ENCODE results near the gene LARP1B. TPM values are rescaled to one million over a fixed set of nuclear protein-coding genes. Genes with fewer than 3 reads are reported as not detected.

Gene LARP1B
- total RNA-seq, 1 experiment from 2014 or later, result 17.3 TPM

DNA sequence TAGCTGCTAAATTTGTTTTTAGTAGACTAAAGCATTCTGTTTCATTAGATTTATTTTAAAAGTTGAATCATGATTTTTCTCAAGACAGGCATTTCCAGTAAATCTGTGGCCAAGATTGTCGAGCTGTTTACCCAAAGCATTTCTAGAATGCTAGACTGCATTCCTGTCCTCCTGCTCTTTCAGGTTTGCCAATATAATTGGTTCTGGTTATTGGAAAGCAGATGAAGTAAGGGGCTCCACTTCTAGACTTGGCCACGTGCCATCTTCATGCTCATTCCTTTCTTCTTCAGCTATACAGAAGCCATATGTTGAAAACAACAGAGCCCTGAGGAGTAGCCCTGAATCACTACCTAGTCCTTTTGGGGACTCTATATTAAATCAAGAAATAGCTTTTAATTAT is 164.0 kb downstream of the LARP1B start:
- CTCF ChIA-PET, result interaction anchor here (0.6 kb wide), 1 partner anchor 18 kb away, joined by 3 read pairs; no protein-coding TSS in a partner anchor
- Histone ChIP-seq H3K9me3 (ENCODE audit: control insufficient read depth, insufficient read depth, low read depth, low read length) (no peaks in the 10 kb centered on the region), H3K27me3 (ENCODE audit: control insufficient read depth, insufficient read depth, low read length) (no peaks in the 10 kb centered on the region), H3K36me3 (ENCODE audit: control insufficient read depth, insufficient read depth, low read length) (no peaks in the 10 kb centered on the region), H3K4me1 (ENCODE audit: control insufficient read depth, insufficient read depth, low read length) (peaks cover 2% of the 10 kb centered on the region; the same call in 1 of the 2 replicates), H3K4me3 (ENCODE audit: low read depth in 2 of 2, low read length in 2 of 2) (no peak overlapping the region), H3K27ac (ENCODE audit: low read length) (no peak overlapping the region)
- no TSS peak for BruUV-seq (replicated peaks)
- in situ Hi-C loops (cut with HindIII; ENCODE audit: low pct_unique_long_range_greater_than_20kb, low sequenced_read_pairs), result no loop called here
- TF ChIP-seq POLR2AphosphoS5 (IDR thresholded peaks at IDR 0.05; ENCODE audit: low read depth, low read length) (no peak), SIN3A (IDR thresholded peaks at IDR 0.05; ENCODE audit: borderline replicate concordance, insufficient read depth, low read depth, low read length) (no peak), TCF7L2 (IDR thresholded peaks at IDR 0.05; ENCODE audit: low read depth, low read length) (no peak)
- TF ChIP-seq, protein P1, sequence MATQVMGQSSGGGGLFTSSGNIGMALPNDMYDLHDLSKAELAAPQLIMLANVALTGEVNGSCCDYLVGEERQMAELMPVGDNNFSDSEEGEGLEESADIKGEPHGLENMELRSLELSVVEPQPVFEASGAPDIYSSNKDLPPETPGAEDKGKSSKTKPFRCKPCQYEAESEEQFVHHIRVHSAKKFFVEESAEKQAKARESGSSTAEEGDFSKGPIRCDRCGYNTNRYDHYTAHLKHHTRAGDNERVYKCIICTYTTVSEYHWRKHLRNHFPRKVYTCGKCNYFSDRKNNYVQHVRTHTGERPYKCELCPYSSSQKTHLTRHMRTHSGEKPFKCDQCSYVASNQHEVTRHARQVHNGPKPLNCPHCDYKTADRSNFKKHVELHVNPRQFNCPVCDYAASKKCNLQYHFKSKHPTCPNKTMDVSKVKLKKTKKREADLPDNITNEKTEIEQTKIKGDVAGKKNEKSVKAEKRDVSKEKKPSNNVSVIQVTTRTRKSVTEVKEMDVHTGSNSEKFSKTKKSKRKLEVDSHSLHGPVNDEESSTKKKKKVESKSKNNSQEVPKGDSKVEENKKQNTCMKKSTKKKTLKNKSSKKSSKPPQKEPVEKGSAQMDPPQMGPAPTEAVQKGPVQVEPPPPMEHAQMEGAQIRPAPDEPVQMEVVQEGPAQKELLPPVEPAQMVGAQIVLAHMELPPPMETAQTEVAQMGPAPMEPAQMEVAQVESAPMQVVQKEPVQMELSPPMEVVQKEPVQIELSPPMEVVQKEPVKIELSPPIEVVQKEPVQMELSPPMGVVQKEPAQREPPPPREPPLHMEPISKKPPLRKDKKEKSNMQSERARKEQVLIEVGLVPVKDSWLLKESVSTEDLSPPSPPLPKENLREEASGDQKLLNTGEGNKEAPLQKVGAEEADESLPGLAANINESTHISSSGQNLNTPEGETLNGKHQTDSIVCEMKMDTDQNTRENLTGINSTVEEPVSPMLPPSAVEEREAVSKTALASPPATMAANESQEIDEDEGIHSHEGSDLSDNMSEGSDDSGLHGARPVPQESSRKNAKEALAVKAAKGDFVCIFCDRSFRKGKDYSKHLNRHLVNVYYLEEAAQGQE (IDR thresholded peaks at IDR 0.05; ENCODE audit: insufficient read depth in 1 of 2, low read depth in 2 of 2, low read length in 1 of 2), result no peak
- POLR2A ChIA-PET, result no interaction called here
- DNase-seq (ENCODE audit: low read depth, low spot score) (no peak), ATAC-seq (no peak)
- intact Hi-C loops (cut with micrococcal nuclease; ENCODE audit: unreplicated experiment), result no loop called here

DNA sequence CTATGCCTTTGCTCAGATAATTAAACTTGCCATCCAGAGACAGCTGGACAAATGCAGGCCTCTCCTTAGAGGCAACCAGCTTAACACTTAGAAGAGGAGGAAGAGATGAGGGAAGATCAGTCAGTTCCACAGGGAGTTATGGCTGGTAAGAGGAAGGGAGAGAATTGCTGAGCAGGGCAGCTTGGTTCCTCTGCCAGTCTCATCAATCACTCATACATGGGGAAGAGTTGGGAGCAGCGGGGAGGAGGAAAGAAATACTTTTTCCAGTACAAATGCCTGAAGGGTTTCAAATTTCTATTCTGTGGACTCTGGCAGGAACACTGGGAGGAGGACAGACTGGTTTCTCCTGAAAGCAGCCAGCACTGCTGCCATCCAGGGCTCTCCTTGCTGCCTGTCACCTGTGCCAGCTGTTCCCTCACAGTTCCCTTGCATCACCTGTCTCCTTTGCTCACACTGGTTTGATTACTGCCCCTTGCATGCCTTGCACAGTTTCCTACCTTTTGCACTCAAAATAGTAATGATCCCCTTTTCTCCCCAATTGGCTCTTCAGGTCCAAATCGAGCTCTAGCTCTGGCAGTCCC is 167.0 kb downstream of the LARP1B start:
- in situ Hi-C loops (cut with HindIII; ENCODE audit: low pct_unique_long_range_greater_than_20kb, low sequenced_read_pairs), result no loop called here

More for the DNA sequence above, 167.0 kb downstream of the LARP1B start:
- no peak for ATAC-seq
- Histone ChIP-seq H3K36me3 (ENCODE audit: control insufficient read depth, insufficient read depth, low read length) (no peaks in the 10 kb centered on the region), H3K27ac (ENCODE audit: low read length) (no peak overlapping the region), H3K4me1 (ENCODE audit: control insufficient read depth, insufficient read depth, low read length) (no peaks in the 10 kb centered on the region), H3K9me3 (ENCODE audit: control insufficient read depth, insufficient read depth, low read depth, low read length) (no peaks in the 10 kb centered on the region), H3K27me3 (ENCODE audit: control insufficient read depth, insufficient read depth, low read length) (no peaks in the 10 kb centered on the region), H3K4me3 (ENCODE audit: low read depth in 2 of 2, low read length in 2 of 2) (no peak overlapping the region)
- no TSS peak for BruUV-seq (replicated peaks)
- no peak for DNase-seq (ENCODE audit: low read depth, low spot score)
- TF ChIP-seq POLR2AphosphoS5 (IDR thresholded peaks at IDR 0.05; ENCODE audit: low read depth, low read length), result no peak
- TF ChIP-seq, protein P2, sequence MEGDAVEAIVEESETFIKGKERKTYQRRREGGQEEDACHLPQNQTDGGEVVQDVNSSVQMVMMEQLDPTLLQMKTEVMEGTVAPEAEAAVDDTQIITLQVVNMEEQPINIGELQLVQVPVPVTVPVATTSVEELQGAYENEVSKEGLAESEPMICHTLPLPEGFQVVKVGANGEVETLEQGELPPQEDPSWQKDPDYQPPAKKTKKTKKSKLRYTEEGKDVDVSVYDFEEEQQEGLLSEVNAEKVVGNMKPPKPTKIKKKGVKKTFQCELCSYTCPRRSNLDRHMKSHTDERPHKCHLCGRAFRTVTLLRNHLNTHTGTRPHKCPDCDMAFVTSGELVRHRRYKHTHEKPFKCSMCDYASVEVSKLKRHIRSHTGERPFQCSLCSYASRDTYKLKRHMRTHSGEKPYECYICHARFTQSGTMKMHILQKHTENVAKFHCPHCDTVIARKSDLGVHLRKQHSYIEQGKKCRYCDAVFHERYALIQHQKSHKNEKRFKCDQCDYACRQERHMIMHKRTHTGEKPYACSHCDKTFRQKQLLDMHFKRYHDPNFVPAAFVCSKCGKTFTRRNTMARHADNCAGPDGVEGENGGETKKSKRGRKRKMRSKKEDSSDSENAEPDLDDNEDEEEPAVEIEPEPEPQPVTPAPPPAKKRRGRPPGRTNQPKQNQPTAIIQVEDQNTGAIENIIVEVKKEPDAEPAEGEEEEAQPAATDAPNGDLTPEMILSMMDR (IDR thresholded peaks at IDR 0.05), result no peak
- TF ChIP-seq, protein P1 (IDR thresholded peaks at IDR 0.05; ENCODE audit: insufficient read depth in 1 of 2, low read depth in 2 of 2, low read length in 1 of 2), result no peak
- TF ChIP-seq SIN3A (IDR thresholded peaks at IDR 0.05; ENCODE audit: borderline replicate concordance, insufficient read depth, low read depth, low read length), result no peak
- TF ChIP-seq TCF7L2 (IDR thresholded peaks at IDR 0.05; ENCODE audit: low read depth, low read length), result no peak
- POLR2A ChIA-PET, result no interaction called here
- intact Hi-C loops (cut with micrococcal nuclease; ENCODE audit: unreplicated experiment), result no loop called here
- CTCF ChIA-PET, result no interaction called here

All from Panc1 (cell line).